ENCODE measurements around the gene VTI1B.

DNA sequence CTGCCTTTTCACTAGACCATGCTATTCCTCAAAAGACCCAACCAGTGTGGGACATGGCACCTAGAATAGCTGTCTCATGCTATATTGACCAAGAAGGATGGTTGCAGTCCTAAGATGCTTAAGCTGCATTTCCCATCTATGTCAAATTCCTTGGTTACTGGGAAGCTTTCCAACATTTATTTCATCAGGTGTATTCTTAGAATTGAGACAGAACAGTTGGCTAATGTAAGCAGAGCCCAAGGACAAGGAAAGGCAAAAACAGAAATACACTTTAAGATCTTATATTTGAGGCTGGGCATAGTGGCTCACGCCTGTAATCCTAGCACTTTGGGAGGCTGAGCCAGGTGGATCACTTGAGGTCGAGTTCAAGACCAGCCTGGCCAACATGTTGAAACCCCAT, 30.0 kb downstream of the VTI1B start:
- TF ChIP-seq, protein P1, sequence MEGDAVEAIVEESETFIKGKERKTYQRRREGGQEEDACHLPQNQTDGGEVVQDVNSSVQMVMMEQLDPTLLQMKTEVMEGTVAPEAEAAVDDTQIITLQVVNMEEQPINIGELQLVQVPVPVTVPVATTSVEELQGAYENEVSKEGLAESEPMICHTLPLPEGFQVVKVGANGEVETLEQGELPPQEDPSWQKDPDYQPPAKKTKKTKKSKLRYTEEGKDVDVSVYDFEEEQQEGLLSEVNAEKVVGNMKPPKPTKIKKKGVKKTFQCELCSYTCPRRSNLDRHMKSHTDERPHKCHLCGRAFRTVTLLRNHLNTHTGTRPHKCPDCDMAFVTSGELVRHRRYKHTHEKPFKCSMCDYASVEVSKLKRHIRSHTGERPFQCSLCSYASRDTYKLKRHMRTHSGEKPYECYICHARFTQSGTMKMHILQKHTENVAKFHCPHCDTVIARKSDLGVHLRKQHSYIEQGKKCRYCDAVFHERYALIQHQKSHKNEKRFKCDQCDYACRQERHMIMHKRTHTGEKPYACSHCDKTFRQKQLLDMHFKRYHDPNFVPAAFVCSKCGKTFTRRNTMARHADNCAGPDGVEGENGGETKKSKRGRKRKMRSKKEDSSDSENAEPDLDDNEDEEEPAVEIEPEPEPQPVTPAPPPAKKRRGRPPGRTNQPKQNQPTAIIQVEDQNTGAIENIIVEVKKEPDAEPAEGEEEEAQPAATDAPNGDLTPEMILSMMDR (IDR thresholded peaks at IDR 0.05; ENCODE audit: insufficient read depth, low read length) = no peak
- TF ChIP-seq, protein P2, sequence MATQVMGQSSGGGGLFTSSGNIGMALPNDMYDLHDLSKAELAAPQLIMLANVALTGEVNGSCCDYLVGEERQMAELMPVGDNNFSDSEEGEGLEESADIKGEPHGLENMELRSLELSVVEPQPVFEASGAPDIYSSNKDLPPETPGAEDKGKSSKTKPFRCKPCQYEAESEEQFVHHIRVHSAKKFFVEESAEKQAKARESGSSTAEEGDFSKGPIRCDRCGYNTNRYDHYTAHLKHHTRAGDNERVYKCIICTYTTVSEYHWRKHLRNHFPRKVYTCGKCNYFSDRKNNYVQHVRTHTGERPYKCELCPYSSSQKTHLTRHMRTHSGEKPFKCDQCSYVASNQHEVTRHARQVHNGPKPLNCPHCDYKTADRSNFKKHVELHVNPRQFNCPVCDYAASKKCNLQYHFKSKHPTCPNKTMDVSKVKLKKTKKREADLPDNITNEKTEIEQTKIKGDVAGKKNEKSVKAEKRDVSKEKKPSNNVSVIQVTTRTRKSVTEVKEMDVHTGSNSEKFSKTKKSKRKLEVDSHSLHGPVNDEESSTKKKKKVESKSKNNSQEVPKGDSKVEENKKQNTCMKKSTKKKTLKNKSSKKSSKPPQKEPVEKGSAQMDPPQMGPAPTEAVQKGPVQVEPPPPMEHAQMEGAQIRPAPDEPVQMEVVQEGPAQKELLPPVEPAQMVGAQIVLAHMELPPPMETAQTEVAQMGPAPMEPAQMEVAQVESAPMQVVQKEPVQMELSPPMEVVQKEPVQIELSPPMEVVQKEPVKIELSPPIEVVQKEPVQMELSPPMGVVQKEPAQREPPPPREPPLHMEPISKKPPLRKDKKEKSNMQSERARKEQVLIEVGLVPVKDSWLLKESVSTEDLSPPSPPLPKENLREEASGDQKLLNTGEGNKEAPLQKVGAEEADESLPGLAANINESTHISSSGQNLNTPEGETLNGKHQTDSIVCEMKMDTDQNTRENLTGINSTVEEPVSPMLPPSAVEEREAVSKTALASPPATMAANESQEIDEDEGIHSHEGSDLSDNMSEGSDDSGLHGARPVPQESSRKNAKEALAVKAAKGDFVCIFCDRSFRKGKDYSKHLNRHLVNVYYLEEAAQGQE (IDR thresholded peaks at IDR 0.05; ENCODE audit: insufficient replicate concordance, low read depth) = no peak
- no peak for TF ChIP-seq POLR2AphosphoS5 (IDR thresholded peaks at IDR 0.05; ENCODE audit: low read depth)
